H9 (cell line): Measurements from ENCODE around the gene ADORA1. TPM values are rescaled to one million over a fixed set of nuclear protein-coding genes. Genes with fewer than 3 reads are reported as not detected.

Experiments
- DNase-seq: peaks from one replicate; pipeline ENCODE4 v3.0.0-alpha.2; 2017
- H2AFZ ChIP-seq: one replicate; pipeline ENCODE4 v1.6.1; 2013; ENCODE audit warnings: mild to moderate bottlenecking, low read length, control low read depth, moderate library complexity
- H2AK5ac ChIP-seq: 2 replicates; pipeline ENCODE4 v1.6.1; 2013; ENCODE audit warnings: low read length, control low read depth, mixed read lengths; ENCODE audit not compliant: insufficient read length
- H2BK120ac ChIP-seq: one replicate; pipeline ENCODE4 v1.6.1; 2013; ENCODE audit warnings: low read depth, mild to moderate bottlenecking, low read length, control low read depth, inconsistent platforms; ENCODE audit not compliant: poor library complexity, severe bottlenecking
- H2BK12ac ChIP-seq: 2 replicates; pipeline ENCODE4 v1.6.1; 2013; ENCODE audit warnings: low read length, control low read depth, mixed read lengths, low read depth; ENCODE audit not compliant: insufficient read length
- H2BK15ac ChIP-seq: 2 replicates; pipeline ENCODE4 v1.6.1; 2013; ENCODE audit warnings: low read depth, low read length, control low read depth
- H2BK20ac ChIP-seq: one replicate; pipeline ENCODE4 v1.6.1; 2013; ENCODE audit warnings: low read depth, mild to moderate bottlenecking, low read length, control low read depth, inconsistent platforms; ENCODE audit not compliant: poor library complexity, severe bottlenecking
- H2BK5ac ChIP-seq: 2 replicates; pipeline ENCODE4 v1.6.1; 2013; ENCODE audit warnings: low read length, control low read depth, mixed read lengths; ENCODE audit not compliant: insufficient read length
- H3K14ac ChIP-seq: 2 replicates; pipeline ENCODE4 v1.6.1; 2013; ENCODE audit warnings: low read length, control low read depth; ENCODE audit not compliant: insufficient read depth
- H3K18ac ChIP-seq: 2 replicates; pipeline ENCODE4 v1.6.1; 2013; ENCODE audit warnings: low read depth, mild to moderate bottlenecking, mixed read lengths, low read length, control low read depth; ENCODE audit not compliant: insufficient read length
- H3K23ac ChIP-seq: 2 replicates; pipeline ENCODE4 v1.6.1; 2013; ENCODE audit warnings: low read length, control low read depth, mixed read lengths, low read depth; ENCODE audit not compliant: insufficient read length
- H3K23me2 ChIP-seq: 2 replicates; pipeline ENCODE4 v1.6.1; 2013; ENCODE audit warnings: low read depth, mild to moderate bottlenecking, mixed read lengths, low read length, control low read depth; ENCODE audit not compliant: insufficient read length, poor library complexity, severe bottlenecking
- H3K27ac ChIP-seq: 2 replicates; pipeline ENCODE4 v1.5.1; 2013; ENCODE audit warnings: low read length, control low read depth, mixed read lengths, low read depth; ENCODE audit not compliant: insufficient read length
- H3K27me3 ChIP-seq: 2 replicates; pipeline ENCODE4 v1.6.1; 2013; ENCODE audit warnings: low read length, control low read depth, inconsistent platforms; ENCODE audit not compliant: insufficient read depth
- H3K4ac ChIP-seq: 2 replicates; pipeline ENCODE4 v1.6.1; 2013; ENCODE audit warnings: low read depth, mild to moderate bottlenecking, control low read depth, inconsistent platforms, low read length, moderate library complexity
- H3K4me1 ChIP-seq: 2 replicates; pipeline ENCODE4 v1.6.1; 2013; ENCODE audit warnings: low read length, control low read depth, inconsistent platforms; ENCODE audit not compliant: insufficient read depth
- H3K4me2 ChIP-seq: 2 replicates; pipeline ENCODE4 v1.6.1; 2013; ENCODE audit warnings: low read length, control low read depth, mixed read lengths; ENCODE audit not compliant: insufficient read length, insufficient read depth
- H3K56ac ChIP-seq: 2 replicates; pipeline ENCODE4 v1.6.1; 2013; ENCODE audit warnings: low read depth, mild to moderate bottlenecking, mixed read lengths, low read length, control low read depth; ENCODE audit not compliant: insufficient read length
- H3K79me1 ChIP-seq: 2 replicates; pipeline ENCODE4 v1.6.1; 2013; ENCODE audit warnings: low read depth, mild to moderate bottlenecking, moderate library complexity, low read length, control low read depth, inconsistent platforms; ENCODE audit not compliant: insufficient read depth, poor library complexity, severe bottlenecking
- H3K79me2 ChIP-seq: 2 replicates; pipeline ENCODE4 v1.6.1; 2013; ENCODE audit warnings: low read length, control low read depth, inconsistent platforms; ENCODE audit not compliant: insufficient read depth
- H3K9ac ChIP-seq: 2 replicates; pipeline ENCODE4 v1.6.1; 2013; ENCODE audit warnings: low read length, control low read depth, mixed read lengths; ENCODE audit not compliant: insufficient read length; ENCODE audit errors: extremely low read depth
- H3K9me3 ChIP-seq: one replicate; pipeline ENCODE4 v1.6.1; 2013; ENCODE audit warnings: low read depth, low read length, inconsistent platforms; ENCODE audit not compliant: control insufficient read depth
- H3T11ph ChIP-seq: one replicate; pipeline ENCODE4 v1.6.1; 2013; ENCODE audit warnings: mild to moderate bottlenecking, low read length, control low read depth, inconsistent platforms
- H4K20me1 ChIP-seq: one replicate; pipeline ENCODE4 v1.6.1; 2013; ENCODE audit not compliant: control insufficient read depth, insufficient read length, insufficient read depth
- H4K5ac ChIP-seq: 2 replicates; pipeline ENCODE4 v1.6.1; 2013; ENCODE audit warnings: low read depth, mild to moderate bottlenecking, mixed read lengths, low read length, control low read depth; ENCODE audit not compliant: insufficient read length
- H4K8ac ChIP-seq: replicated peaks from 2 replicates; pipeline ENCODE4 v1.6.1; 2013; ENCODE audit warnings: low read length, control low read depth, mixed read lengths, low read depth; ENCODE audit not compliant: insufficient read length
- H4K91ac ChIP-seq: 2 replicates; pipeline ENCODE4 v1.6.1; 2013; ENCODE audit warnings: low read depth, mild to moderate bottlenecking, moderate library complexity, mixed read lengths, low read length, control low read depth; ENCODE audit not compliant: insufficient read length
- H3K27ac Mint-ChIP-seq, 3 experiments: 2 replicates in 2 of 3; 3 replicates in 1 of 3; pipeline ENCODE4 v1.8.0; 2020 to 2021; ENCODE audit warnings: mixed read lengths in 3 of 3, mild to moderate bottlenecking in 1 of 3, moderate library complexity in 1 of 3
- H3K27me3 Mint-ChIP-seq: 2 replicates; pipeline ENCODE4 v1.8.0; 2021; ENCODE audit warnings: low read depth, mild to moderate bottlenecking, moderate library complexity, mixed read lengths
- H3K36me3 Mint-ChIP-seq, 3 experiments: 2 replicates in 2 of 3; 3 replicates in 1 of 3; pipeline ENCODE4 v1.8.0; 2020 to 2021; ENCODE audit warnings: low read depth in 3 of 3, mixed read lengths in 3 of 3; ENCODE audit not compliant: insufficient read depth in 1 of 3
- H3K4me1 Mint-ChIP-seq, 2 experiments: 2 replicates each; pipeline ENCODE4 v1.8.0; 2020; ENCODE audit warnings: mixed read lengths in 2 of 2
- H3K4me3 Mint-ChIP-seq, 2 experiments: 2 replicates in 1 of 2; 3 replicates in 1 of 2; pipeline ENCODE4 v1.8.0; 2020 to 2021; ENCODE audit warnings: mild to moderate bottlenecking in 2 of 2, mixed read lengths in 2 of 2, moderate library complexity in 1 of 2
- H3K9me3 Mint-ChIP-seq, 2 experiments: 2 replicates in 1 of 2; 3 replicates in 1 of 2; pipeline ENCODE4 v1.8.0; 2020; ENCODE audit warnings: mild to moderate bottlenecking in 2 of 2, mixed read lengths in 2 of 2, moderate library complexity in 1 of 2
- CTCF ChIP-seq: fragments of 200-600 bp; sonication (generic); conservative IDR thresholded peaks from 3 replicates; pipeline ENCODE4 v1.8.0; 2021; ENCODE audit warnings: antibody characterized with exemption, mild to moderate bottlenecking
- WGBS: extraction: QIAGEN DNeasy Blood & Tissue Kit; methylation state at CpG from one replicate; pipeline ENCODE4 v1.1.7; 2013; ENCODE audit warnings: missing lambda C conversion rate, low lambda C conversion rate, mixed read lengths; ENCODE audit not compliant: insufficient read length; ENCODE audit errors: extremely low coverage; 5-methylcytosine and 5-hydroxymethylcytosine counted together
- total RNA-seq: library from RNA; stranded (reverse); gene quantifications from 2 replicates; pipeline ENCODE4 v1.2.1, GENCODE V29; 2021

Gene ADORA1
- total RNA-seq, 1 experiment from 2014 or later, result 1.3 TPM

GRCh38 chr1:203083463-203083921 lies 44.0 kb upstream of the ADORA1 start:
- H2BK120ac ChIP-seq, result no peak overlapping the region
- no peak overlapping the region for H3K4ac ChIP-seq
- no peak overlapping the region for H2AFZ ChIP-seq
- H3K27ac Mint-ChIP-seq, result peak overlapping the region; percentile 5 to 93 (median 27); a peak in 2 of 7 replicates
- no peak overlapping the region for H3T11ph ChIP-seq
- H3K4me1 Mint-ChIP-seq, result peaks cover 39 to 47% of the 10 kb centered on the region in 2 experiments
- no peak overlapping the region for H2BK15ac ChIP-seq
- H4K20me1 ChIP-seq, result peaks cover 3% of the 10 kb centered on the region
- peaks cover 2% of the 10 kb centered on the region; the same call in 1 of the 2 replicates for H3K27me3 Mint-ChIP-seq
- no peak overlapping the region for H3K9ac ChIP-seq
- WGBS, result no CpG with 5 or more reads among the region's 11 CpGs
- no peak overlapping the region for H2BK5ac ChIP-seq
- no peaks in the 10 kb centered on the region for H3K27me3 ChIP-seq
- no peaks in the 10 kb centered on the region for H3K79me1 ChIP-seq
- H4K5ac ChIP-seq, result no peak overlapping the region
- no peak overlapping the region for H3K4me2 ChIP-seq
- H3K4me3 Mint-ChIP-seq, result no peak overlapping the region
- H3K36me3 Mint-ChIP-seq, result no peaks in the 10 kb centered on the region
- no peak overlapping the region for H3K23ac ChIP-seq
- H3K9me3 Mint-ChIP-seq, result no peaks in the 10 kb centered on the region
- H3K79me2 ChIP-seq, result no peaks in the 10 kb centered on the region
- H3K9me3 ChIP-seq, result no peaks in the 10 kb centered on the region
- DNase-seq, result peak; percentile 24
- H2BK20ac ChIP-seq, result no peak overlapping the region
- H3K23me2 ChIP-seq, result no peaks in the 10 kb centered on the region
- peaks cover 9% of the 10 kb centered on the region for H3K4me1 ChIP-seq
- no peak overlapping the region for H4K8ac ChIP-seq
- H3K27ac ChIP-seq, result no peak overlapping the region
- H2BK12ac ChIP-seq, result no peak overlapping the region
- no peak overlapping the region for H3K56ac ChIP-seq
- H4K91ac ChIP-seq, result no peak overlapping the region
- TF ChIP-seq CTCF, result no peak
- H3K18ac ChIP-seq, result no peak overlapping the region
- no peak overlapping the region for H2AK5ac ChIP-seq
- no peak overlapping the region for H3K14ac ChIP-seq
